ENCODE measurements around the gene CHST11. TPM values are rescaled to one million over a fixed set of nuclear protein-coding genes. Genes with fewer than 3 reads are reported as not detected.

The CHST11 gene
- total RNA-seq, 1 experiment from 2014 or later = 0.25 TPM

- Mint-ChIP-seq H3K27me3 (ENCODE audit: insufficient read depth, unreplicated experiment) (no peaks in the 10 kb centered on the region), H3K9me3 (ENCODE audit: unreplicated experiment) (no peaks in the 10 kb centered on the region), H3K4me1 (ENCODE audit: low read depth, unreplicated experiment) (no peaks in the 10 kb centered on the region), H3K4me3 (ENCODE audit: unreplicated experiment) (no peak overlapping the region), H3K27ac (ENCODE audit: unreplicated experiment) (no peak overlapping the region), H3K36me3 (ENCODE audit: insufficient read depth, unreplicated experiment) (no peaks in the 10 kb centered on the region)
- H3K4me3 ChIP-seq (ENCODE audit: low read depth, low read length) = no peak overlapping the region
- H3K36me3 ChIP-seq (ENCODE audit: control insufficient read depth, insufficient read depth, low read length) = no peaks in the 10 kb centered on the region
- BruUV-seq (replicated peaks) = no TSS peak
- ChIA-PET CTCF (no interaction called here), POLR2A (no interaction called here)
- DNase-seq = no peak
- H3K9me3 ChIP-seq = no peaks in the 10 kb centered on the region
- no peaks in the 10 kb centered on the region for H3K4me1 ChIP-seq
- intact Hi-C loops (cut with micrococcal nuclease; ENCODE audit: unreplicated experiment) = no loop called here
- TF ChIP-seq CTCF (IDR thresholded peaks at IDR 0.05; ENCODE audit: insufficient read depth in 1 of 2, low read depth in 1 of 2, low read length in 1 of 2, severe bottlenecking in 1 of 2, unreplicated experiment in 1 of 2) = no peak
- no peaks in the 10 kb centered on the region; the same call in 1 of the 2 replicates for H3K27me3 ChIP-seq (replicated peaks; ENCODE audit: control insufficient read depth, insufficient read depth, low read length)
Measured at GRCh38 chr12:104718304-104718929, 261.7 kb downstream of the CHST11 start.

- H3K27ac Mint-ChIP-seq (ENCODE audit: unreplicated experiment) = no peak overlapping the region
- POLR2A ChIA-PET = no interaction called here
Measured at GRCh38 chr12:104719700-104720338, 263.1 kb downstream of the CHST11 start.

More at GRCh38 chr12:104719700-104720338, 263.1 kb downstream of the CHST11 start:
- no TSS peak for BruUV-seq (replicated peaks)
- Histone ChIP-seq H3K27me3 (replicated peaks; ENCODE audit: control insufficient read depth, insufficient read depth, low read length) (no peaks in the 10 kb centered on the region; the same call in 1 of the 2 replicates), H3K9me3 (no peaks in the 10 kb centered on the region), H3K4me1 (no peaks in the 10 kb centered on the region), H3K36me3 (ENCODE audit: control insufficient read depth, insufficient read depth, low read length) (no peaks in the 10 kb centered on the region), H3K4me3 (ENCODE audit: low read depth, low read length) (no peak overlapping the region)
- no peak for TF ChIP-seq CTCF (IDR thresholded peaks at IDR 0.05; ENCODE audit: insufficient read depth in 1 of 2, low read depth in 1 of 2, low read length in 1 of 2, severe bottlenecking in 1 of 2, unreplicated experiment in 1 of 2)
- Mint-ChIP-seq H3K4me3 (ENCODE audit: unreplicated experiment) (no peak overlapping the region), H3K27me3 (ENCODE audit: insufficient read depth, unreplicated experiment) (no peaks in the 10 kb centered on the region), H3K36me3 (ENCODE audit: insufficient read depth, unreplicated experiment) (no peaks in the 10 kb centered on the region), H3K4me1 (ENCODE audit: low read depth, unreplicated experiment) (no peaks in the 10 kb centered on the region), H3K9me3 (ENCODE audit: unreplicated experiment) (no peaks in the 10 kb centered on the region)
- DNase-seq = no peak
- CTCF ChIA-PET = no interaction called here
- intact Hi-C loops (cut with micrococcal nuclease; ENCODE audit: unreplicated experiment) = no loop called here

Measured in Caco-2 (cell line).